Stomach (tissue), 4 donors: ENCODE measurements around the gene ASB12.

Source experiments
- CTCF ChIP-seq, 7 experiments: fragments of 450-650 bp in 4 of 7; fragments of 200-600 bp in 3 of 7; sonication (generic) in 3 of 7; IDR thresholded peaks; one replicate each; pipeline ENCODE4 v1.5.1; 2016 to 2019; ENCODE audit warnings: antibody characterized with exemption in 7 of 7, control low read depth in 2 of 7, mild to moderate bottlenecking in 1 of 7
- POLR2A ChIP-seq, 4 donors: fragments of 450-650 bp; IDR thresholded peaks; one replicate each; pipeline ENCODE4 v1.6.1; 2016; ENCODE audit warnings: antibody characterized with exemption in 4 of 4, control low read depth in 2 of 4, mild to moderate bottlenecking in 1 of 4, moderate library complexity in 1 of 4
- POLR2AphosphoS5 ChIP-seq, 3 donors: sonication (generic); formaldehyde crosslinking; IDR thresholded peaks; one replicate each; pipeline ENCODE4 v1.6.1; 2016; ENCODE audit warnings: antibody characterized with exemption in 3 of 3

GRCh38 chrX:64205441-64205734, 25.0 kb downstream of the ASB12 start, which contains the start of gene AMER1:
- no peak for TF ChIP-seq CTCF (IDR thresholded peaks at IDR 0.05)
- TF ChIP-seq POLR2AphosphoS5 (IDR thresholded peaks at IDR 0.05), result no peak
- no peak for TF ChIP-seq POLR2A (IDR thresholded peaks at IDR 0.05)
